ENCODE measurements around the gene CLIC5. TPM values are rescaled to one million over a fixed set of nuclear protein-coding genes. Genes with fewer than 3 reads are reported as not detected.
A peak's percentile ranks its signal among the peaks of the same experiment; 100 is the strongest.

The CLIC5 gene
- total RNA-seq, 1 experiment from 2014 or later, result 0.20 TPM

DNA sequence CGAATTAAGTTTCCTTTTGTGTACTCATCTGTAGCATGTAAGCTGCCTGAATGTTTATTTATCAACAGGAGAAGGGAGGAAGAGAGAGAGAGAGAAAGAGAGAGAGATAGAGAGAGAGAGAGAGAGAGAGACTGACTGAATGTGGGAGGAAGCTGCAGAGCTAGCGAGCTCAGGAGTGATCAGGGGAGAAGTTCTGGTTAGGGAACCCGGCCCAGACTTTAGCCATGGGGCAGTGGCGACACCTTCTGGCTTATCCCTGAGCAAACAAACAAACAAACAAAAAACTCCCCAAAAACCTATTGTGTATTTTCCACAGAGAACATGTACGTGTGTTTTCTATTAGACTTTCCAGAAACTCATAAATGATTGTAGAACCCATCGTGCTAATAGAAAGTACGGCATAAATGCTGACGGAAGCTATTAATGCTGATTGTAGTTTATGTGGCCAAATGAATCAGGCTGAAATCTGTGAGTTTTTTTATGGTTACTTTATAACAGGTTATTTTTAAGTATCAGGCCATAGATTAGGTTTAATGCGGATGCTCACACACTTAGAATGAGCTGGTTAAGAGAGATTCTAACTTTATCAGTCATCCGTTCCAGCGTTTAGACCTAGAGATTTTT lies 92.8 kb downstream of the CLIC5 start:
- Mint-ChIP-seq H3K27ac (no peak overlapping the region; a peak in 1 of 7 replicates), H3K4me3 (no peak overlapping the region)

More for the DNA sequence above, 92.8 kb downstream of the CLIC5 start:
- peaks cover 30 to 33% of the 10 kb centered on the region in 2 experiments for H3K4me1 Mint-ChIP-seq
- Histone ChIP-seq H4K5ac (ENCODE audit: insufficient read length, low read depth, low read length) (no peak overlapping the region), H4K20me1 (ENCODE audit: control insufficient read depth, insufficient read depth, insufficient read length) (no peaks in the 10 kb centered on the region), H2BK12ac (ENCODE audit: insufficient read length, low read depth, low read length) (no peak overlapping the region), H2BK5ac (ENCODE audit: insufficient read length, low read length) (no peak overlapping the region), H3K56ac (ENCODE audit: insufficient read length, low read depth, low read length) (no peak overlapping the region), H3K4ac (ENCODE audit: low read depth, low read length) (no peak overlapping the region), H4K8ac (replicated peaks; ENCODE audit: insufficient read length, low read depth, low read length) (no peak overlapping the region), H3K18ac (ENCODE audit: insufficient read length, low read depth, low read length) (no peak overlapping the region), H3K79me2 (ENCODE audit: insufficient read depth, low read length) (no peaks in the 10 kb centered on the region), H3K79me1 (ENCODE audit: insufficient read depth, low read depth, low read length, poor library complexity, severe bottlenecking) (no peaks in the 10 kb centered on the region), H3K4me2 (ENCODE audit: insufficient read depth, insufficient read length, low read length) (no peak overlapping the region), H2AFZ (ENCODE audit: low read length) (no peak overlapping the region), H3K23ac (ENCODE audit: insufficient read length, low read depth, low read length) (no peak overlapping the region), H3K9ac (ENCODE audit: extremely low read depth, insufficient read length, low read length) (no peak overlapping the region), H2BK20ac (ENCODE audit: low read depth, low read length, poor library complexity, severe bottlenecking) (no peak overlapping the region), H2AK5ac (ENCODE audit: insufficient read length, low read length) (no peak overlapping the region), H4K91ac (ENCODE audit: insufficient read length, low read depth, low read length) (no peak overlapping the region), H3K27ac (ENCODE audit: insufficient read length, low read depth, low read length) (no peak overlapping the region), H3K9me3 (ENCODE audit: control insufficient read depth, low read depth, low read length) (no peaks in the 10 kb centered on the region), H3K23me2 (ENCODE audit: insufficient read length, low read depth, low read length, poor library complexity, severe bottlenecking) (no peaks in the 10 kb centered on the region), H3K4me1 (ENCODE audit: insufficient read depth, low read length) (peaks cover 13% of the 10 kb centered on the region; the same call in 1 of the 2 replicates), H3T11ph (ENCODE audit: low read length) (no peak overlapping the region), H2BK120ac (ENCODE audit: low read depth, low read length, poor library complexity, severe bottlenecking) (no peak overlapping the region), H2BK15ac (ENCODE audit: low read depth, low read length) (no peak overlapping the region), H3K27me3 (ENCODE audit: insufficient read depth, low read length) (no peaks in the 10 kb centered on the region), H3K14ac (ENCODE audit: insufficient read depth, low read length) (no peak overlapping the region)
- no CpG with 5 or more reads among the region's 11 CpGs for WGBS (ENCODE audit: extremely low coverage, insufficient read length, low lambda C conversion rate)
- DNase-seq, result peak; percentile 66
- no peaks in the 10 kb centered on the region; a peak in 1 of 7 replicates for H3K36me3 Mint-ChIP-seq (ENCODE audit: insufficient read depth in 1 of 3, low read depth in 3 of 3)
- peaks cover 35% of the 10 kb centered on the region for H3K27me3 Mint-ChIP-seq (ENCODE audit: low read depth)
- H3K9me3 Mint-ChIP-seq, result no peaks in the 10 kb centered on the region; a peak in 2 of 5 replicates
- TF ChIP-seq, protein P1, sequence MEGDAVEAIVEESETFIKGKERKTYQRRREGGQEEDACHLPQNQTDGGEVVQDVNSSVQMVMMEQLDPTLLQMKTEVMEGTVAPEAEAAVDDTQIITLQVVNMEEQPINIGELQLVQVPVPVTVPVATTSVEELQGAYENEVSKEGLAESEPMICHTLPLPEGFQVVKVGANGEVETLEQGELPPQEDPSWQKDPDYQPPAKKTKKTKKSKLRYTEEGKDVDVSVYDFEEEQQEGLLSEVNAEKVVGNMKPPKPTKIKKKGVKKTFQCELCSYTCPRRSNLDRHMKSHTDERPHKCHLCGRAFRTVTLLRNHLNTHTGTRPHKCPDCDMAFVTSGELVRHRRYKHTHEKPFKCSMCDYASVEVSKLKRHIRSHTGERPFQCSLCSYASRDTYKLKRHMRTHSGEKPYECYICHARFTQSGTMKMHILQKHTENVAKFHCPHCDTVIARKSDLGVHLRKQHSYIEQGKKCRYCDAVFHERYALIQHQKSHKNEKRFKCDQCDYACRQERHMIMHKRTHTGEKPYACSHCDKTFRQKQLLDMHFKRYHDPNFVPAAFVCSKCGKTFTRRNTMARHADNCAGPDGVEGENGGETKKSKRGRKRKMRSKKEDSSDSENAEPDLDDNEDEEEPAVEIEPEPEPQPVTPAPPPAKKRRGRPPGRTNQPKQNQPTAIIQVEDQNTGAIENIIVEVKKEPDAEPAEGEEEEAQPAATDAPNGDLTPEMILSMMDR (conservative IDR thresholded peaks at IDR 0.05), result peak; percentile 86

Data from H9 (cell line).